Peyer's patch (tissue), 4 donors: ENCODE data around the gene HEPN1. TPM values are rescaled to one million over a fixed set of nuclear protein-coding genes. Genes with fewer than 3 reads are reported as not detected.

Source experiments
- DNase-seq, 3 donors: peaks; one replicate each; pipeline ENCODE4 v3.0.0-alpha.2; 2017 to 2019
- H3K27ac ChIP-seq, 4 donors: fragments of 200-600 bp; sonication (generic); one replicate each; pipeline ENCODE4 v1.5.1; 2016 to 2019
- H3K27me3 ChIP-seq, 2 donors: fragments of 200-600 bp; sonication (generic); one replicate each; pipeline ENCODE4 v1.5.1; 2019
- H3K36me3 ChIP-seq, 3 donors: fragments of 200-600 bp; sonication (generic); one replicate each; pipeline ENCODE4 v1.5.1; 2016 to 2019
- H3K4me1 ChIP-seq, 4 donors: fragments of 200-600 bp; sonication (generic); one replicate each; pipeline ENCODE4 v1.5.1; 2016 to 2019
- H3K4me3 ChIP-seq, 4 donors: fragments of 200-600 bp; sonication (generic); 1 replicate in 3 of 4; 2 replicates in 1 of 4; pipeline ENCODE4 v1.5.1; 2016 to 2019; ENCODE audit warnings: mild to moderate bottlenecking in 1 of 4
- H3K9me3 ChIP-seq, 4 donors: fragments of 200-600 bp; sonication (generic); one replicate each; pipeline ENCODE4 v1.5.1; 2016 to 2019; ENCODE audit warnings: mild to moderate bottlenecking in 1 of 4
- POLR2A ChIP-seq, 2 donors: fragments of 450-650 bp; IDR thresholded peaks; one replicate each; pipeline ENCODE4 v1.5.1; 2017; ENCODE audit warnings: antibody characterized with exemption in 2 of 2, mild to moderate bottlenecking in 2 of 2, moderate library complexity in 2 of 2
- total RNA-seq, 4 donors: library from RNA; depleted of rRNA; stranded (reverse); fragments of >200 nt; gene quantifications; one replicate each; pipeline ENCODE4 v1.1.0, GENCODE V29; 2016
- TF ChIP-seq, protein P1 (sequence below), 6 experiments: fragments of 450-650 bp in 4 of 6; fragments of 200-600 bp in 2 of 6; sonication (generic) in 1 of 6; IDR thresholded peaks; one replicate each; pipeline ENCODE4 v1.5.1; 2017 to 2019; ENCODE audit warnings: antibody characterized with exemption in 6 of 6, mild to moderate bottlenecking in 3 of 6, moderate library complexity in 1 of 6

HEPN1 gene
- not detected for total RNA-seq

GRCh38 chr11:124918950-124919349, at the start of gene HEPN1:
TSS of gene HEPN1 (plus strand) at chr11:124919250.
- H3K9me3 ChIP-seq: no peaks in the 10 kb centered on the region
- no peak for DNase-seq
- no peak within 1 kb of the TSS for H3K27ac ChIP-seq
- no peak within 1 kb of the TSS for H3K4me3 ChIP-seq
- H3K27me3 ChIP-seq: no peaks in the 10 kb centered on the region
- H3K4me1 ChIP-seq: peaks cover 0 to 9% (median 3%) of the 10 kb centered on the region in 4 donors
- TF ChIP-seq, protein P1, sequence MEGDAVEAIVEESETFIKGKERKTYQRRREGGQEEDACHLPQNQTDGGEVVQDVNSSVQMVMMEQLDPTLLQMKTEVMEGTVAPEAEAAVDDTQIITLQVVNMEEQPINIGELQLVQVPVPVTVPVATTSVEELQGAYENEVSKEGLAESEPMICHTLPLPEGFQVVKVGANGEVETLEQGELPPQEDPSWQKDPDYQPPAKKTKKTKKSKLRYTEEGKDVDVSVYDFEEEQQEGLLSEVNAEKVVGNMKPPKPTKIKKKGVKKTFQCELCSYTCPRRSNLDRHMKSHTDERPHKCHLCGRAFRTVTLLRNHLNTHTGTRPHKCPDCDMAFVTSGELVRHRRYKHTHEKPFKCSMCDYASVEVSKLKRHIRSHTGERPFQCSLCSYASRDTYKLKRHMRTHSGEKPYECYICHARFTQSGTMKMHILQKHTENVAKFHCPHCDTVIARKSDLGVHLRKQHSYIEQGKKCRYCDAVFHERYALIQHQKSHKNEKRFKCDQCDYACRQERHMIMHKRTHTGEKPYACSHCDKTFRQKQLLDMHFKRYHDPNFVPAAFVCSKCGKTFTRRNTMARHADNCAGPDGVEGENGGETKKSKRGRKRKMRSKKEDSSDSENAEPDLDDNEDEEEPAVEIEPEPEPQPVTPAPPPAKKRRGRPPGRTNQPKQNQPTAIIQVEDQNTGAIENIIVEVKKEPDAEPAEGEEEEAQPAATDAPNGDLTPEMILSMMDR (IDR thresholded peaks at IDR 0.05): no peak
- H3K36me3 ChIP-seq: no peaks in the 10 kb centered on the region

- H3K27me3 ChIP-seq: peaks cover 0 to 54% of the 10 kb centered on the region in 2 donors
- no peak for TF ChIP-seq POLR2A (IDR thresholded peaks at IDR 0.05)
- TF ChIP-seq, protein P1 (IDR thresholded peaks at IDR 0.05): no peak
- H3K27ac ChIP-seq: no peak overlapping the region
- no peak for DNase-seq
- no peaks in the 10 kb centered on the region for H3K9me3 ChIP-seq
- peaks cover 0 to 30% (median 0%) of the 10 kb centered on the region in 4 donors for H3K4me1 ChIP-seq
- no peak overlapping the region for H3K4me3 ChIP-seq
- no peaks in the 10 kb centered on the region for H3K36me3 ChIP-seq
These were observed 49.7 kb upstream of the HEPN1 start for GRCh38 chr11:124869331-124869730.

- Histone ChIP-seq H3K4me3 (no peak overlapping the region), H3K9me3 (no peaks in the 10 kb centered on the region), H3K27me3 (peaks cover 0 to 54% of the 10 kb centered on the region in 2 donors), H3K27ac (no peak overlapping the region), H3K4me1 (peaks cover 0 to 28% (median 0%) of the 10 kb centered on the region in 4 donors), H3K36me3 (no peaks in the 10 kb centered on the region)
- DNase-seq: no peak
- no peak for TF ChIP-seq POLR2A (IDR thresholded peaks at IDR 0.05)
- TF ChIP-seq, protein P1 (IDR thresholded peaks at IDR 0.05): no peak
These were observed 49.1 kb upstream of the HEPN1 start for GRCh38 chr11:124869856-124870387.

DNA sequence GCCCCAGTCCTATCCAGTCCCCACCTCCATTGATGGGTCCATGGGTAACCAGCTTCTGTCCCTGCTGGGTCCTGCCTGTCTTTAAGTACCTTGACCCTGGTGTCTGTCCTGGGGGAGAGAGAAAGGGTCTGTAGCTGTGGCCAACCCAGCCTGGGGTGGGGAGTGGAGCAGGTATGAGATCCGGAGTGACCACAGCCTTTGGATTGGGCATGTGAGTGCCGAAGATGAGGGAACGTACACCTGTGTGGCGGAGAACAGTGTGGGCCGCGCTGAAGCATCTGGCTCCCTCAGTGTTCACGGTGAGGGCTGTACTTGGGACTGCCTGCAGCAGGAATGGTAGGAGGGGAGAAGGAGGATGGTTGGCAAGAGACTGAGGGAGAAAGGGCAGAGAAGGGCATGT, 48.6 kb upstream of the HEPN1 start:
- Histone ChIP-seq H3K9me3 (no peaks in the 10 kb centered on the region), H3K4me3 (no peak overlapping the region), H3K27ac (no peak overlapping the region), H3K36me3 (no peaks in the 10 kb centered on the region), H3K27me3 (peaks cover 0 to 49% of the 10 kb centered on the region in 2 donors), H3K4me1 (peaks cover 0 to 23% (median 0%) of the 10 kb centered on the region in 4 donors)
- no peak for TF ChIP-seq POLR2A (IDR thresholded peaks at IDR 0.05)
- TF ChIP-seq, protein P1 (IDR thresholded peaks at IDR 0.05): no peak
- DNase-seq: no peak

- Histone ChIP-seq H3K9me3 (no peaks in the 10 kb centered on the region), H3K27ac (no peak overlapping the region), H3K27me3 (peaks cover 0 to 34% of the 10 kb centered on the region in 2 donors), H3K36me3 (no peaks in the 10 kb centered on the region), H3K4me3 (no peak overlapping the region), H3K4me1 (peaks cover 0 to 25% (median 0%) of the 10 kb centered on the region in 4 donors)
- no peak for TF ChIP-seq POLR2A (IDR thresholded peaks at IDR 0.05)
- TF ChIP-seq, protein P1 (IDR thresholded peaks at IDR 0.05): no peak
- DNase-seq: no peak
These were observed 46.8 kb upstream of the HEPN1 start for GRCh38 chr11:124872280-124872679.

DNA sequence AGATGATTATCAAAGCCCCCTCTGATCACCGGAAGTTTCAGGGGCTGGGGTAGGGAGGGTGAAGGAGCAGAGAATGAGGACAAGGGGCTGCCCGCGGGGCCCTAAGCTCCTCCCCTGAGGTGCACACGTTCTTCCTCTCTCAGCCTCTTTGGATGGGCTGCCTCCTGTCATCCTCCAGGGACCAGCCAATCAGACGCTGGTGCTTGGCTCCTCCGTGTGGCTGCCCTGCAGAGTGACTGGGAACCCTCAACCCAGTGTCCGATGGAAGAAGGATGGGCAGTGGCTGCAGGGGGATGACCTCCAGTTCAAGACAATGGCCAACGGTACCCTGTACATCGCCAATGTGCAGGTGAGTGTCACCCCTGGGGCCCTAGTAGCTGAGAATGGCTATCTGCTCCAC, 46.3 kb upstream of the HEPN1 start:
- Histone ChIP-seq H3K4me1 (peaks cover 0 to 30% (median 0%) of the 10 kb centered on the region in 4 donors), H3K36me3 (no peaks in the 10 kb centered on the region), H3K9me3 (no peaks in the 10 kb centered on the region), H3K4me3 (no peak overlapping the region), H3K27me3 (peaks cover 0 to 29% of the 10 kb centered on the region in 2 donors), H3K27ac (no peak overlapping the region)
- no peak for DNase-seq
- TF ChIP-seq, protein P1 (IDR thresholded peaks at IDR 0.05): no peak
- TF ChIP-seq POLR2A (IDR thresholded peaks at IDR 0.05): no peak
